Ramos (cell line): ENCODE data around the gene RNASEH2C.
"Not testable (repeated sequence)": the region's sequence is repeated elsewhere in the genome, so short reads cannot be mapped to it uniquely, and the experiment has no call there.

Experiments
- in situ Hi-C: fragments of 300-500 bp; cut with MboI; formaldehyde crosslinking; loops from one replicate; pipeline ENCODE4 v1.14.3; 2022; ENCODE audit warnings: low sequenced_read_pairs; ENCODE audit not compliant: unreplicated experiment

Gene RNASEH2C

GRCh38 chr11:65720211-65720934 is at the start of gene RNASEH2C:
Gene RNASEH2C, minus strand, starts transcription at chr11:65720798. Its CDS starts 40 bp downstream, at chr11:65720758.
- in situ Hi-C loops = no loop called here

GRCh38 chr11:65767806-65768205 is 47.2 kb upstream of the RNASEH2C start:
- in situ Hi-C loops = not testable (repeated sequence)

DNA sequence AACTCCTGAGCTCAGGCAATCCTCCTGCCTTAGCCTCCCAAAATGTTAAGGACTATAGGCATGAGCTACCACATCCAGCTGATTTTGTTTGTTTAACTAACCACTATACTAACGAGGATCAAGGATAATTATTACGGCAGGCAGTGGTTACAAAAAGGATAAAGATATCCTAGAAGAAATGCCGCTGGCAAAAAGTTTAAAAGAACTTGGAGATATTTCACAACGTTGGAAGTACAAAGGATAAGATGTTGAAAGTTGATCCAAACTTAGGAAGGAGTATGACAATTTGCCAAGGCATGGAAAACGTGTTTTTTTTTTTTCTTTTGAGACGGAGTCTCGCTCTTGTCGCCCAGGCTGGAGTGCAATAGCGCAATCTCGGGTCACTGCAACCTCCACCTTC is 46.8 kb upstream of the RNASEH2C start:
- in situ Hi-C loops = no loop called here

GRCh38 chr11:65766535-65766934 is 45.9 kb upstream of the RNASEH2C start:
- in situ Hi-C loops = no loop called here

DNA sequence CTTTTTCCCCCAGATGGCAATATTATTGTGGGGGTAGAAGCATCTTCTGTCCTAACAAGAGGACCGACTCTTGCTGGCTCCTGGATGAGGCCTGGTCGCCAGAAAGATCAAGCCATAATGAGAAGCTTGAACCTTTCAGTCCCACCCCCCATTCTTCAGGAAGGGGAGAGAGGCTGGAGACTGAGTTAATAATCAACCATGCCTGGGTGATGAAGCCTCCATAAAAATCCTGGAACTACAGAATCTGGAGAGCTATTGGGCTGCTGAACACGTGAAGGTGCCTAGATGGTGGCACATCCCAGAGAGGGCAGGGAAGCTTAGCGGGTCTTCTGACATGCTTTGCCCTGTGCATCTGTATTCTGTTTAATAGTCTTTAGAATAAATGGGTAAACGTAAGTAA is 43.8 kb upstream of the RNASEH2C start:
- in situ Hi-C loops = no loop called here

DNA sequence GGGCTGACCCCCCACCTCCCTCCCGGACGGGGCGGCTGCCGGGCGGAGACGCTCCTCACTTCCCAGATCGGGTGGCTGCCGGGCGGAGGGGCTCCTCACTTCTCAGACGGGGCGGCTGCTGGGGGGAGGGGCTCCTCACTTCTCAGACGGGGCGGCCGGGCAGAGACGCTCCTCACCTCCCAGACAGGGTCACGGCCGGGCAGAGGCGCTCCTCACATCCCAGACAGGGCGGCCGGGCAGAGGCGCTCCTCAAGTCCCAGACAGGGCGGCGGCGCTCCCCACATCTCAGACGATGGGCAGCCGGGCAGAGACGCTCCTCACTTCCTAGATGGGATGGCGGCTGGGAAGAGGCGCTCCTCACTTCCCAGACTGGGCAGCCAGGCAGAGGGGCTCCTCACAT is 42.2 kb upstream of the RNASEH2C start:
- in situ Hi-C loops = not testable (repeated sequence)

GRCh38 chr11:65762169-65762568 is 41.6 kb upstream of the RNASEH2C start:
- in situ Hi-C loops = not testable (repeated sequence)

GRCh38 chr11:65745049-65745448 is 24.5 kb upstream of the RNASEH2C start:
- in situ Hi-C loops = no loop called here

DNA sequence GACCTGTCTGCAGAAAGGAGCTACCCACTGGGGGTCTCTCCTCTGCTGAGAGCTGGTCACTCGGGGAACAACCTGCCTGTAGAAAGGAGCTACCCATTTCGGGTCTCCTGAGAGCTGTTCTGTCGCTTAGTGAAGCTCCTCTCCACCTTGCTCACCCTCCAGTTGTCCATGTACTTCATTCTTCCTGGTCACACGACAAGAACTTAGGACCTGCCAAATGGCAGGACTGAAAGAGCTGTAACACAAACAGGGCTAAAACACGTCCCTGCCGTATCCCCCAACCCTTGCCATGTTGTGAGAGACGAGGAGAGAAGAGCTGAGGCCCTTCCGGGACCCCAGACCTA is 24.1 kb upstream of the RNASEH2C start:
- in situ Hi-C loops = no loop called here

DNA sequence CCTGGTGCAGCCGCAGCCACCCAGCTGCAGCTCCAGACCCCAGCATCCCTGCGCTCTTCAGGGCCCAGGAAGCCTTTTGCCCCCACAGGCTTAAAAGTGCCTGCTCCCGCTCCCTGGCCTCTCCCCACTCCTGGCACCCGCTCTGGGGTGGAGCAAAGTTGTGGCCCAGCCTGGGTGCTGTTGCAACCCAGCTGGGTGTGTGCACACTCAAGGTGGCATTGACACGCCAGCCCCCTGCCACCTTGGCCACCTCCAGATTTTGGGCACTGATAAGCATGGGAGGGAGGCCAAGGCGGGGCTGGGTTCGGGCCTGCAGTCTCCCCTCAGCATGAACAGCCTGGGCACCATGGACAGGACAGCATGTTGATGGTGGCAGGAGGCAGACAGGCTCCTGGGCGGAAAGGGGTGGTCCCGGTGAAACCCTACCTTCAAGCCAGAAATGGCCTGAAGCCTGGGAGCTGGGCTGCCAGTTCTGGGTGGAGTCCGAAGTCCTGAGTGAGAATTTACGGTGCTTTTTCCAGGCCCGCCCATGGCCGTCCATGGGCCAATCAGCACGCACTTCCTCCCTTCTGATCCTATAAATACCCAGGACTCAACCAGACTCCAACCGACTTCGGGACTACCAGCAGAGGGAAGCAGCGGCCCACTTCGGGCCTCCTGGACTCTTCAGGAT is 23.6 kb upstream of the RNASEH2C start:
- in situ Hi-C loops = no loop called here

DNA sequence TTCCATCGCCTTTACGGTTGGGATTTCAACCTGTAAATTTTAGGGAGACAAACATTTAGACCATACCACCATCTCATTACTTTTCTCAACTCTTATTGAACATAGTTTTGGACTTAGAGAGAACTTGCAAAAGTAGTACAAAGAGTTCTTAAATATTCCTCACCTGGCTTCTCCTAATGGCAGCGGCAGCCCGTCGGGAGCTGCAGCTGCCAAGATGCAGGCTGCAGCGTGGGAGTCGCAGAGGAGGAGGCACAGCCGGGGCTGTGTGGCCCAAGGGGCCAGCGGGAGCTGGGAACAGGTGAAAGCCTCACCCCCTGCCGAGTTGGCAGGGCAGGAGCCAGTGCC is 23.1 kb upstream of the RNASEH2C start:
- in situ Hi-C loops = no loop called here

GRCh38 chr11:65742353-65742752 is 21.8 kb upstream of the RNASEH2C start:
- in situ Hi-C loops = no loop called here

- in situ Hi-C loops = no loop called here
These were observed 20.6 kb upstream of the RNASEH2C start for GRCh38 chr11:65741185-65741584.

DNA sequence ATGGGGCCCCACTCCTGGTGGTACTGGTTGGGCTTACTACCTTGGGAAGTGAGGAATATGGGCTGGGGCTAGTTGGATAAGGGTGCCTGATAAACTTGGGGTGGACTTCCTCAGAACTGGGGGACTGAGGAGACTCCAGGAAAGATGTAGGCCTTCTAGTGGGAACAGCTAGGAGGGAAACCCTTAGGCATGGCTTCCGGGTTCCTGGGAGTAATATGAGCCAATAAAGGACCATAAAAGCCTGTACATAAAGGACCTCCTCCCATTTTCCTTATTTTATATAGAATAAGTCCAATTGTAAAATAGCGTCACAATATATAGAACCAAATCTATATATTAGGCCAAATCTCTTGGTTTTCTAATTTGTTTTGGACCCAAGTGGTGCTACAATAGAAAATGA is 18.4 kb upstream of the RNASEH2C start:
- in situ Hi-C loops = no loop called here

- in situ Hi-C loops = no loop called here
These were observed 16.2 kb upstream of the RNASEH2C start for GRCh38 chr11:65736810-65737209.

DNA sequence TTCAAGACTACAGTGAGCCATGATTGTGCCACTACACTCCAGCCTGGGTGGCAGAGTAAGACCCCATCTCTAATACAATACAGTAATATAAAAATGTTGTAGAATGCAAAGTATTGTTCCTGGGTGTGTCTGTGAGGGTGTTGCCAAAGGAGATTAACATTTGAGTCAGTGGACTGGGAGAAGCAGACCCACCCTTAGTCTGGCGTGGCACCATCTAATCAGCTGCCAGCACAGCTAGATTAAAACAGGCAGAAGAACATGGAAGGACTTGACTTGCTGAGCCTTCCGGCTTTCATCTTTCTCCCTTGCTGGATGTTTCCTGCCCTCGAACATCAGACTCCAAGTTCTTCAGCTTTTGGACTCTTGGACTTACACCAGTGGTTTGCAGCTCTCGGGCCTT is 14.5 kb upstream of the RNASEH2C start:
- in situ Hi-C loops = not testable (repeated sequence)

DNA sequence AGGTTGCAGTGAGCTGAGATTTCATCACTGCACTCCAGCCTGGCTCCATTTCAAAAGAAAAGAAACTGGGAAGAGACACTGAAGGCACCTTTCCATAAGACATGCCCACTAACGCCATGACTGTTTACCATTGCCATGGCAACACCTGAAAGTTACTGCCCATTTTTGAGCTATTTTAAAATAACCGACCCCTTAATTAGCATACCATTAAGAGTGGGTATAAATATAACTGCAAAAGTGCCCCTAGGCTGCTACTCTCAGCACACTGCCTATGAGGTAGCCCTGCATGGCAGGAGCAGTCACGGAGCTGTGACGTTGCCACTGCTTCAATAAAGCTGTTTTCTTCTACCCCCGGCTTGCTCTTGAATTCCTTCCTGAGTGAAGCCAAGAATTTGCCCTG is 9.9 kb upstream of the RNASEH2C start:
- in situ Hi-C loops = no loop called here

- in situ Hi-C loops = no loop called here
These were observed 7.3 kb upstream of the RNASEH2C start for GRCh38 chr11:65727865-65728264.

GRCh38 chr11:65726660-65727059 is 6.1 kb upstream of the RNASEH2C start:
- in situ Hi-C loops = no loop called here

- in situ Hi-C loops = no loop called here
These were observed 1.7 kb upstream of the RNASEH2C start for GRCh38 chr11:65722261-65722660.

DNA sequence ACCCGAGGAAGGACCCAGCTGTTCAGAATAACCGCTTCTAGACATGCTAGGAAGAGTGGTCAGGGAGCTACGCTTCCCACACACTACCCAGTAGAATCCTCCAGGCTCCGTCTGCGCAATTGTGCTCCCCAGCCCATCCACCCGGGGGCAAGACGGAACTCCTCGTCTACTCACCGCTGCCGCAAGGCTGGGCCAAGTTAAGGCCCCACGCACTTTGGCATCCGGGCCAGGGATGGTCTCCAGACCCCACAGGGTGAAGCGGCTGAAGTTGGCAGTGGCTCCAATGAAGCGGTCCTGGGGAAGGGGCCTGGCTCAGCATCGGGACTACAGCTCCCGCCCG is 757 bp downstream of the RNASEH2C start:
- in situ Hi-C loops = loop anchor here (5.0 kb wide), 2 partner anchors 102 to 267 kb away; no protein-coding TSS in a partner anchor

GRCh38 chr11:65718964-65719492 is 1.6 kb downstream of the RNASEH2C start:
- in situ Hi-C loops = loop anchor here (5.0 kb wide), 2 partner anchors 103 to 268 kb away; no protein-coding TSS in a partner anchor
